ELR (cell line): ENCODE measurements around the gene FAM222A.
"Not testable (repeated sequence)": the region's sequence is repeated elsewhere in the genome, so short reads cannot be mapped to it uniquely, and the experiment has no call there.

ENCODE experiments used
- DNase-seq: peaks from one replicate; pipeline ENCODE4 v3.0.0-alpha.2; 2015; ENCODE audit warnings: low read depth

FAM222A gene

GRCh38 chr12:109693653-109694600 is 19.7 kb upstream of the FAM222A start:
- no peak for DNase-seq

- not testable (repeated sequence) for DNase-seq
Measured at GRCh38 chr12:109694629-109695028, 19.0 kb upstream of the FAM222A start.

GRCh38 chr12:109695416-109695815 is 18.2 kb upstream of the FAM222A start:
- DNase-seq, result no peak

- DNase-seq, result no peak
Measured at GRCh38 chr12:109695961-109696461, 17.6 kb upstream of the FAM222A start.

- peak; percentile 57 for DNase-seq
Measured at GRCh38 chr12:109696485-109697269, 16.9 kb upstream of the FAM222A start.

- DNase-seq, result no peak
Measured at GRCh38 chr12:109697270-109697553, 16.4 kb upstream of the FAM222A start.

GRCh38 chr12:109697877-109698468 is 15.7 kb upstream of the FAM222A start:
- no peak for DNase-seq

GRCh38 chr12:109698820-109699219 is 14.8 kb upstream of the FAM222A start:
- DNase-seq, result no peak

GRCh38 chr12:109701064-109701463 is 12.6 kb upstream of the FAM222A start:
- no peak for DNase-seq

- peak; percentile 27 for DNase-seq
Measured at GRCh38 chr12:109702111-109702841, 11.3 kb upstream of the FAM222A start.

GRCh38 chr12:109703684-109704083 is 9.9 kb upstream of the FAM222A start:
- DNase-seq, result no peak

GRCh38 chr12:109704371-109705098 is 9.1 kb upstream of the FAM222A start:
- no peak for DNase-seq

- no peak for DNase-seq
Measured at GRCh38 chr12:109705291-109705690, 8.3 kb upstream of the FAM222A start.

- no peak for DNase-seq
Measured at GRCh38 chr12:109706398-109706746, 7.3 kb upstream of the FAM222A start.

- DNase-seq, result no peak
Measured at GRCh38 chr12:109706747-109707469, 6.7 kb upstream of the FAM222A start.

- no peak for DNase-seq
Measured at GRCh38 chr12:109707470-109707821, 6.2 kb upstream of the FAM222A start.

GRCh38 chr12:109708939-109709338 is 4.7 kb upstream of the FAM222A start:
- no peak for DNase-seq

GRCh38 chr12:109709401-109709991 is 4.1 kb upstream of the FAM222A start:
- DNase-seq, result no peak

- DNase-seq, result no peak
Measured at GRCh38 chr12:109710205-109710746, 3.3 kb upstream of the FAM222A start.
